HepG2 (cell line): Measurements from ENCODE around the gene CAMK2N2. TPM values are rescaled to one million over a fixed set of nuclear protein-coding genes. Genes with fewer than 3 reads are reported as not detected.

Experiments
- ATF7-NPFF ChIP-seq: sonication (generic); formaldehyde crosslinking; IDR thresholded peaks from 2 replicates; pipeline ENCODE4 v1.8.1; 2023; ENCODE audit warnings: mild to moderate bottlenecking, low read depth, missing genetic modification reagents, moderate library complexity
- HNF4A ChIP-seq: sonication (generic); formaldehyde crosslinking; IDR thresholded peaks from 2 replicates; pipeline ENCODE4 v1.4.0; 2020; ENCODE audit warnings: missing genetic modification reagents
- MIXL1 ChIP-seq: IDR thresholded peaks from 2 replicates; pipeline ENCODE4 v1.6.1; 2016
- MTA1 ChIP-seq: sonication (generic); formaldehyde crosslinking; IDR thresholded peaks from 2 replicates; pipeline ENCODE4 v1.4.0; 2020; ENCODE audit warnings: missing genetic modification reagents, mild to moderate bottlenecking, borderline replicate concordance
- NR2F6 ChIP-seq, 2 experiments: IDR thresholded peaks; 2 replicates each; pipeline ENCODE4 v1.6.1; 2016; ENCODE audit warnings: antibody characterized with exemption in 1 of 2, mild to moderate bottlenecking in 1 of 2
- NR3C1 ChIP-seq: sonication (generic); formaldehyde crosslinking; IDR thresholded peaks from 2 replicates; pipeline ENCODE4 v1.4.0; 2020; ENCODE audit warnings: missing genetic modification reagents
- PHF8 ChIP-seq: sonication (generic); formaldehyde crosslinking; IDR thresholded peaks from 2 replicates; pipeline ENCODE4 v1.5.0; 2020; ENCODE audit warnings: missing genetic modification reagents
- SRY ChIP-seq: sonication (generic); formaldehyde crosslinking; IDR thresholded peaks from 2 replicates; pipeline ENCODE4 v1.8.0; 2022; ENCODE audit warnings: mild to moderate bottlenecking, missing genetic modification reagents
- TSC22D2 ChIP-seq: sonication (generic); formaldehyde crosslinking; IDR thresholded peaks from 2 replicates; pipeline ENCODE4 v1.5.1; 2020; ENCODE audit warnings: missing genetic modification reagents, mild to moderate bottlenecking, borderline replicate concordance
- YEATS2 ChIP-seq: sonication (generic); formaldehyde crosslinking; IDR thresholded peaks from 2 replicates; pipeline ENCODE4 v1.4.0; 2020; ENCODE audit warnings: missing genetic modification reagents, borderline replicate concordance
- ZFP36L1 ChIP-seq: sonication (generic); formaldehyde crosslinking; IDR thresholded peaks from 2 replicates; pipeline ENCODE4 v1.8.0; 2022; ENCODE audit warnings: mild to moderate bottlenecking, missing genetic modification reagents, moderate library complexity
- ZNF768 ChIP-seq: sonication (generic); formaldehyde crosslinking; IDR thresholded peaks from 2 replicates; pipeline ENCODE4 v1.4.0; 2020; ENCODE audit warnings: missing genetic modification reagents
- ZSCAN22 ChIP-seq: sonication (generic); formaldehyde crosslinking; IDR thresholded peaks from 2 replicates; pipeline ENCODE4 v1.4.0; 2020; ENCODE audit warnings: mild to moderate bottlenecking, missing genetic modification reagents
- polyA plus RNA-seq, 8 experiments: library from polyadenylated mRNA; depleted of rRNA in 3 of 8; stranded (reverse) in 7 of 8; unstranded in 1 of 8; fragments of >200 nt; fragmentation: Illumina TruSeq in 4 of 8; extraction: Trizol in 4 of 8; gene quantifications; 2 replicates each; pipeline versions ENCODE4 v1.2.1 to v1.2.3, GENCODE V29; 2011 to 2016; ENCODE audit warnings: low read depth in 4 of 8, missing spikeins in 1 of 8, mixed read lengths in 1 of 8; ENCODE audit not compliant: insufficient read depth in 1 of 8
- total RNA-seq, 5 experiments: library from RNA; depleted of rRNA; stranded (reverse); fragments of >200 nt; fragmentation: Illumina TruSeq; extraction: Trizol; gene quantifications; 2 replicates each; pipeline ENCODE4 v1.2.3, GENCODE V29; 2016; ENCODE audit warnings: low read depth in 1 of 5
- TF ChIP-seq, protein P1 (sequence below): sonication (generic); formaldehyde crosslinking; conservative IDR thresholded peaks from 2 replicates; pipeline ENCODE4 v1.4.0; 2020; ENCODE audit warnings: missing genetic modification reagents
- TF ChIP-seq, protein P2 (sequence below): sonication (generic); formaldehyde crosslinking; IDR thresholded peaks from 2 replicates; pipeline ENCODE4 v1.4.0; 2020; ENCODE audit warnings: mild to moderate bottlenecking, missing genetic modification reagents
- TF ChIP-seq, protein P3 (sequence below): sonication (generic); formaldehyde crosslinking; IDR thresholded peaks from 2 replicates; pipeline ENCODE4 v1.8.0; 2022; ENCODE audit warnings: missing genetic modification reagents, mild to moderate bottlenecking, borderline replicate concordance
- TF ChIP-seq, protein P4 (sequence below): sonication (generic); formaldehyde crosslinking; IDR thresholded peaks from 2 replicates; pipeline ENCODE4 v1.4.0; 2020; ENCODE audit warnings: missing genetic modification reagents

CAMK2N2 gene
- total and polyA plus RNA-seq, 2 of the 13 experiments (the other 11 are each of a cell fraction or from before 2014, with no cell fraction given), result 0.12 to 0.27 TPM

DNA sequence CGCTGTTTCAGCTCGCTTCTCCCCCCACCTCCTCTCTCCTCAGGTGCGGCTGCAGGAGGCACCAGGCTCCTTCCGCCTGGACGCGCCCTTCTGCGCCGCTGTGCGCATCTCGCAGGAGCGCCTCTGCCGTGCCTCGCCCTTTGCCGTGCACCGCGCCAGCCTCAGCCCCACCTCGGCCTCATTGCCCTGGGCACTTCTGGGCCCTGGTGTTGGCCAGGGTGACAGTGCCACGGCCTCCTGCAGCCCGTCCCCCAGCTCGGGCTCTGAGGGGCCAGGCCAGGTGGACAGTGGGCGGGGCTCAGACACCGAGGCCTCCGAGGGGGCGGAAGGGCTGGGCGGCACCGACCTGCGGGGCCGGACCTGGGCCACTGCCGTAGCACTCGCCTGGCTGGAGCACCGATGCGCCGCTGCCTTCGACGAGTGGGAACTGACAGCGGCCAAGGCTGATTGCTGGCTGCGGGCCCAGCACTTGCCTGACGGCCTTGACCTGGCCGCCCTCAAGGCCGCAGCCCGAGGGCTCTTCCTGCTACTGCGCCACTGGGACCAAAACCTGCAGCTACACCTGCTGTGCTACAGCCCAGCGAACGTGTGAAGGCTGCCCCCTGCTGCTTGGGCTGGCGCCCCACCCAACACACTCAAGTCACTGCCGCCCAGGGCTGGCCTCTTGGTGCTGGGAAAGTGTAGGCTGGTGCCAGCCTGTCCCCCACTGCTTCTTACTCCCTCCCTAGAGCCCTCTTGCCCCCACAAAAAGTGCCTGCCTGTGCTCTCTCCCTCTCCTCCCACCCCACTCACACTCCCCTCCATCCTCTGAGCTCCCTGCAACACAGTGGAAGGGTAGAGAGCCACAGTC, 19.7 kb downstream of the CAMK2N2 start (continued):
- TF ChIP-seq, protein P1, sequence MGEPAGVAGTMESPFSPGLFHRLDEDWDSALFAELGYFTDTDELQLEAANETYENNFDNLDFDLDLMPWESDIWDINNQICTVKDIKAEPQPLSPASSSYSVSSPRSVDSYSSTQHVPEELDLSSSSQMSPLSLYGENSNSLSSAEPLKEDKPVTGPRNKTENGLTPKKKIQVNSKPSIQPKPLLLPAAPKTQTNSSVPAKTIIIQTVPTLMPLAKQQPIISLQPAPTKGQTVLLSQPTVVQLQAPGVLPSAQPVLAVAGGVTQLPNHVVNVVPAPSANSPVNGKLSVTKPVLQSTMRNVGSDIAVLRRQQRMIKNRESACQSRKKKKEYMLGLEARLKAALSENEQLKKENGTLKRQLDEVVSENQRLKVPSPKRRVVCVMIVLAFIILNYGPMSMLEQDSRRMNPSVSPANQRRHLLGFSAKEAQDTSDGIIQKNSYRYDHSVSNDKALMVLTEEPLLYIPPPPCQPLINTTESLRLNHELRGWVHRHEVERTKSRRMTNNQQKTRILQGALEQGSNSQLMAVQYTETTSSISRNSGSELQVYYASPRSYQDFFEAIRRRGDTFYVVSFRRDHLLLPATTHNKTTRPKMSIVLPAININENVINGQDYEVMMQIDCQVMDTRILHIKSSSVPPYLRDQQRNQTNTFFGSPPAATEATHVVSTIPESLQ (CRISPR knock-in tag), result no peak
- TF ChIP-seq HNF4A (CRISPR knock-in tag), result peak; percentile 85
- peak; percentile 79; the same call in 1 of the 2 replicates for TF ChIP-seq YEATS2 (CRISPR knock-in tag)
- peak; percentile 63; the same call in 1 of the 2 replicates for TF ChIP-seq PHF8 (CRISPR knock-in tag)
- peak; percentile 98 for TF ChIP-seq NR2F6 (IDR thresholded peaks at IDR 0.05)
- peak; percentile 100 for TF ChIP-seq NR2F6 (CRISPR knock-in tag; IDR thresholded peaks at IDR 0.05)
- TF ChIP-seq MIXL1 (CRISPR knock-in tag), result peak; percentile 81; the same call in 1 of the 2 replicates
- peak; percentile 86 for TF ChIP-seq ATF7-NPFF (CRISPR knock-in tag)
- TF ChIP-seq ZSCAN22, result 0 out of 2 replicates have a peak, but pooled peaks have one; percentile 41
- TF ChIP-seq ZFP36L1 (CRISPR knock-in tag), result no peak
- peak; percentile 78; the same call in 1 of the 2 replicates for TF ChIP-seq ZNF768 (CRISPR knock-in tag)
- TF ChIP-seq SRY (CRISPR knock-in tag), result no peak
- peak; percentile 77; the same call in 1 of the 2 replicates for TF ChIP-seq TSC22D2 (CRISPR knock-in tag)
- TF ChIP-seq, protein P2, sequence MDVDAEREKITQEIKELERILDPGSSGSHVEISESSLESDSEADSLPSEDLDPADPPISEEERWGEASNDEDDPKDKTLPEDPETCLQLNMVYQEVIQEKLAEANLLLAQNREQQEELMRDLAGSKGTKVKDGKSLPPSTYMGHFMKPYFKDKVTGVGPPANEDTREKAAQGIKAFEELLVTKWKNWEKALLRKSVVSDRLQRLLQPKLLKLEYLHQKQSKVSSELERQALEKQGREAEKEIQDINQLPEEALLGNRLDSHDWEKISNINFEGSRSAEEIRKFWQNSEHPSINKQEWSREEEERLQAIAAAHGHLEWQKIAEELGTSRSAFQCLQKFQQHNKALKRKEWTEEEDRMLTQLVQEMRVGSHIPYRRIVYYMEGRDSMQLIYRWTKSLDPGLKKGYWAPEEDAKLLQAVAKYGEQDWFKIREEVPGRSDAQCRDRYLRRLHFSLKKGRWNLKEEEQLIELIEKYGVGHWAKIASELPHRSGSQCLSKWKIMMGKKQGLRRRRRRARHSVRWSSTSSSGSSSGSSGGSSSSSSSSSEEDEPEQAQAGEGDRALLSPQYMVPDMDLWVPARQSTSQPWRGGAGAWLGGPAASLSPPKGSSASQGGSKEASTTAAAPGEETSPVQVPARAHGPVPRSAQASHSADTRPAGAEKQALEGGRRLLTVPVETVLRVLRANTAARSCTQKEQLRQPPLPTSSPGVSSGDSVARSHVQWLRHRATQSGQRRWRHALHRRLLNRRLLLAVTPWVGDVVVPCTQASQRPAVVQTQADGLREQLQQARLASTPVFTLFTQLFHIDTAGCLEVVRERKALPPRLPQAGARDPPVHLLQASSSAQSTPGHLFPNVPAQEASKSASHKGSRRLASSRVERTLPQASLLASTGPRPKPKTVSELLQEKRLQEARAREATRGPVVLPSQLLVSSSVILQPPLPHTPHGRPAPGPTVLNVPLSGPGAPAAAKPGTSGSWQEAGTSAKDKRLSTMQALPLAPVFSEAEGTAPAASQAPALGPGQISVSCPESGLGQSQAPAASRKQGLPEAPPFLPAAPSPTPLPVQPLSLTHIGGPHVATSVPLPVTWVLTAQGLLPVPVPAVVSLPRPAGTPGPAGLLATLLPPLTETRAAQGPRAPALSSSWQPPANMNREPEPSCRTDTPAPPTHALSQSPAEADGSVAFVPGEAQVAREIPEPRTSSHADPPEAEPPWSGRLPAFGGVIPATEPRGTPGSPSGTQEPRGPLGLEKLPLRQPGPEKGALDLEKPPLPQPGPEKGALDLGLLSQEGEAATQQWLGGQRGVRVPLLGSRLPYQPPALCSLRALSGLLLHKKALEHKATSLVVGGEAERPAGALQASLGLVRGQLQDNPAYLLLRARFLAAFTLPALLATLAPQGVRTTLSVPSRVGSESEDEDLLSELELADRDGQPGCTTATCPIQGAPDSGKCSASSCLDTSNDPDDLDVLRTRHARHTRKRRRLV (CRISPR knock-in tag), result no peak
- TF ChIP-seq, protein P3, sequence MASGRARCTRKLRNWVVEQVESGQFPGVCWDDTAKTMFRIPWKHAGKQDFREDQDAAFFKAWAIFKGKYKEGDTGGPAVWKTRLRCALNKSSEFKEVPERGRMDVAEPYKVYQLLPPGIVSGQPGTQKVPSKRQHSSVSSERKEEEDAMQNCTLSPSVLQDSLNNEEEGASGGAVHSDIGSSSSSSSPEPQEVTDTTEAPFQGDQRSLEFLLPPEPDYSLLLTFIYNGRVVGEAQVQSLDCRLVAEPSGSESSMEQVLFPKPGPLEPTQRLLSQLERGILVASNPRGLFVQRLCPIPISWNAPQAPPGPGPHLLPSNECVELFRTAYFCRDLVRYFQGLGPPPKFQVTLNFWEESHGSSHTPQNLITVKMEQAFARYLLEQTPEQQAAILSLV (CRISPR knock-in tag), result 0 out of 2 replicates have a peak, but pooled peaks have one; percentile 83
- TF ChIP-seq NR3C1 (CRISPR knock-in tag), result no peak
- TF ChIP-seq, protein P4, sequence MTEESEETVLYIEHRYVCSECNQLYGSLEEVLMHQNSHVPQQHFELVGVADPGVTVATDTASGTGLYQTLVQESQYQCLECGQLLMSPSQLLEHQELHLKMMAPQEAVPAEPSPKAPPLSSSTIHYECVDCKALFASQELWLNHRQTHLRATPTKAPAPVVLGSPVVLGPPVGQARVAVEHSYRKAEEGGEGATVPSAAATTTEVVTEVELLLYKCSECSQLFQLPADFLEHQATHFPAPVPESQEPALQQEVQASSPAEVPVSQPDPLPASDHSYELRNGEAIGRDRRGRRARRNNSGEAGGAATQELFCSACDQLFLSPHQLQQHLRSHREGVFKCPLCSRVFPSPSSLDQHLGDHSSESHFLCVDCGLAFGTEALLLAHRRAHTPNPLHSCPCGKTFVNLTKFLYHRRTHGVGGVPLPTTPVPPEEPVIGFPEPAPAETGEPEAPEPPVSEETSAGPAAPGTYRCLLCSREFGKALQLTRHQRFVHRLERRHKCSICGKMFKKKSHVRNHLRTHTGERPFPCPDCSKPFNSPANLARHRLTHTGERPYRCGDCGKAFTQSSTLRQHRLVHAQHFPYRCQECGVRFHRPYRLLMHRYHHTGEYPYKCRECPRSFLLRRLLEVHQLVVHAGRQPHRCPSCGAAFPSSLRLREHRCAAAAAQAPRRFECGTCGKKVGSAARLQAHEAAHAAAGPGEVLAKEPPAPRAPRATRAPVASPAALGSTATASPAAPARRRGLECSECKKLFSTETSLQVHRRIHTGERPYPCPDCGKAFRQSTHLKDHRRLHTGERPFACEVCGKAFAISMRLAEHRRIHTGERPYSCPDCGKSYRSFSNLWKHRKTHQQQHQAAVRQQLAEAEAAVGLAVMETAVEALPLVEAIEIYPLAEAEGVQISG (CRISPR knock-in tag), result peak; percentile 95
- TF ChIP-seq MTA1, result peak; percentile 96
